SHP77 treated with DMSO at 0.1 percent for 48 hours (cell line): ENCODE measurements around the gene SMAD4.
"Not testable (repeated sequence)": the region's sequence is repeated elsewhere in the genome, so short reads cannot be mapped to it uniquely, and the experiment has no call there.

Experiments used
- DNase-seq: peaks from one replicate; lab custom pipeline; 2025; lab: John Stamatoyannopoulos, UW

SMAD4 gene

DNA sequence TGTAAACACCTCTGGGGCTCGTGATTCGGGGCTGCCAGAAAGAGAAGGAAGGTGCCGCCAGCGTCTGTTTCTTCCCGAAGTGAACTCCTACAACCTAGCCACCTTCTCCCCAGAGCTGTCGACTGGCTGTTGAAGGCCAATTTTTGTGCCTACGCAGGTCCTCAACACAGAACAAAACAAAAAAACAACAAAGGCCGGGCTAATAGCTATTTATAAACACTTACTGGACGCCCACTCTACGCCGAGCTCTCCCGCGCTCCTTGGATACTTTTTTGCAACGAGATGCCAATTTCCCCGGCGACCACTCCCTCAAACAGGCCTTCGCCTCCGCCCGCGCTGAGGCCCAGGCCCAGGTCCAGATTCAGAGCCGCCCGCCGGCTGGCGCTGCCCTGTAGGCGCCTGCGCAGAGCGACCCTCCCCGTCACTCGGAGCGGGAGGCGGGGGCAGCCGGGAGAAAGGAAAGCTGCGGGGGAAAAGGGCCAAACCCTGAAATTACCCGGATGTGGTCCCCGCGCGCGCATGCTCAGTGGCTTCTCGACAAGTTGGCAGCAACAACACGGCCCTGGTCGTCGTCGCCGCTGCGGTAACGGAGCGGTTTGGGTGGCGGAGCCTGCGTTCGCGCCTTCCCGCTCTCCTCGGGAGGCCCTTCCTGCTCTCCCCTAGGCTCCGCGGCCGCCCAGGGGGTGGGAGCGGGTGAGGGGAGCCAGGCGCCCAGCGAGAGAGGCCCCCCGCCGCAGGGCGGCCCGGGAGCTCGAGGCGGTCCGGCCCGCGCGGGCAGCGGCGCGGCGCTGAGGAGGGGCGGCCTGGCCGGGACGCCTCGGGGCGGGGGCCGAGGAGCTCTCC lies at the start of gene SMAD4:
Gene SMAD4, plus strand, starts transcription at position 520 of the 843 bp plus-strand sequence. CDS start 16,834 bp downstream, outside the sequence.
- DNase-seq: peak; percentile 74

- DNase-seq: no peak
Measured at GRCh38 chr18:50981381-50981780, 48.6 kb upstream of the SMAD4 start.

GRCh38 chr18:50982086-50982801 lies 47.8 kb upstream of the SMAD4 start:
- no peak for DNase-seq

- no peak for DNase-seq
Measured at GRCh38 chr18:50982802-50983179, 47.2 kb upstream of the SMAD4 start.

GRCh38 chr18:50986360-50987087 lies 43.5 kb upstream of the SMAD4 start:
- DNase-seq: no peak

- DNase-seq: no peak
Measured at GRCh38 chr18:50987261-50987660, 42.8 kb upstream of the SMAD4 start.

DNA sequence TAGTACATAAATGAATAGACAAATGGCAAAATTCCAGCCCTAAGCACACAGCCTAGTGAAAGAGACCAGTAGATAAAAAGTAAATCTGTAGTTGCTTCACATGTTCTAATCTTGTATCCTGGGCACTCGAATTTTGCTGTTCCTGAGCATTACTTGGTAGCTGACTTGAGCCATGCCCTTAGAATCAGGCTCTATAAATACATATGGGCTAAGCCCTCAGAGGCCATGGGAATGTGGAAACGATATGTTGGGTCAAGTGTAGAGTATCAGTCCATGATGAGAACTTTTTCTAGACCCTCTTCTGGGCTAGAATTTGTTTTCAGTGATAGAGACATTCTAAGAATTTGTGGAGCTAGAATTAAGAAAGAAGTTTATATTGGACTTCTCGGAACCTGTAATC lies 40.3 kb upstream of the SMAD4 start:
- DNase-seq: no peak

DNA sequence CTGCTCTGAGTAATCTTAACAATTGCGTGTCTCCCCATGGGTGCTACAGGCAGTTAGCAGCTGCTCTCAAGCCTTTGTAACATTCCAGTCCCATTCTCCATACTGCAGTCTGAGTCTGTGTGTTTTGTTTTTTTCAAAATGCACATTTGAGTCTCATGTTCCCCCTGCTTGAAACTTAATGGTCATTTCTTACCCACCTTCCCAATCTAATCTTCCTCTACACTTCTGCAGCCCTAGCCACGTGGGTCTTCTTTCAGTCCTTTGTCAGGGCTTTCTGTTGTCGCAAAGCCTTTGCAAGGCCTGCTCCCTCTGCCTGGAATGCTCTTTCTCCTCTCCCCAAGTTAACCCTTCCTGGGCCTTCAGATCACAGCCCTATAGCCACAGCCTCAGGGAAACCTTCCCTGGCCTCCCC lies 37.7 kb upstream of the SMAD4 start:
- no peak for DNase-seq

- DNase-seq: no peak
Measured at GRCh38 chr18:50994031-50994430, 36.0 kb upstream of the SMAD4 start.

GRCh38 chr18:51003174-51003573 lies 26.8 kb upstream of the SMAD4 start:
- DNase-seq: not testable (repeated sequence)

- no peak for DNase-seq
Measured at GRCh38 chr18:51006061-51006818, 23.8 kb upstream of the SMAD4 start.

- DNase-seq: no peak
Measured at GRCh38 chr18:51006948-51007789, 22.8 kb upstream of the SMAD4 start.

- no peak for DNase-seq
Measured at GRCh38 chr18:51007790-51008139, 22.2 kb upstream of the SMAD4 start.

- DNase-seq: no peak
Measured at GRCh38 chr18:51009072-51009471, 20.9 kb upstream of the SMAD4 start.

- DNase-seq: no peak
Measured at GRCh38 chr18:51010218-51010617, 19.8 kb upstream of the SMAD4 start.

DNA sequence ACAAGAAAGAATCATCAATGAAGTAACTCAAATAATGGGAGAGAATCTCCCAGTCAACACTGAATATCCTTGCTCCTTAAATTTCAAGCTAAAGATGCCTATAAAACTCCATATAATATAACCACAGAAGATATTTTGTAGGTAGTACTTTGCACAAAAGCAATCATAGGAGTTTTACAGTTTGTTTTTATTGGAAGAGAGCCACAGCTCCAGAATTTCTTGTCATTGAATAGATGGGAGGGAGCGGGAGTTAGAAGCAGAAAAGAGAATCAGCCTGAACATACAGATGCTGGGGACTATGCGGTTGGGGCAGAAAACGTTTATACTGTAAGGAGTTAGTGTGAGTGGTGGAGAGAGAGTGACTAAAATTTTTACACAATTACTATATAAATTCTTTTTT lies 18.3 kb upstream of the SMAD4 start:
- no peak for DNase-seq

GRCh38 chr18:51012441-51012840 lies 17.6 kb upstream of the SMAD4 start:
- DNase-seq: no peak

DNA sequence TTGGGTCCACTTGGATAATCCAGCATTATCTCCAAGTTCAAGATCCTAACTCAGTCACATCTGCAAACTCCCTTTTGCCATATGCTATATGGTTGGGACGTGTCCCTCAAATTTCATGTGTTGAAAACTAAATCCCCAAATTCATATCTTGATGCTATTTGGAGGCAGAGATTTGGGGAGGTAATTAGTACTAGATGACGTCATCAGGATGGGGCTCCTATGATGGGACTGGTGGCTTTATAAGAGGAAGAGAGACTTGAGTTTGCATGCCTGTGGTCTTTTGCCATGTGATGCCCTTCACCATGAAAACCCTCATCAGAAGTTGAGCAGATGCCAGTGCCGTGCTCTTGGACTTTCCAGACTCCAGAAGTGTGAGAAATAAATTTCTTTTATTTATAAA lies 16.8 kb upstream of the SMAD4 start:
- DNase-seq: no peak

GRCh38 chr18:51017140-51017879 lies 12.7 kb upstream of the SMAD4 start:
- no peak for DNase-seq

GRCh38 chr18:51020536-51020935 lies 9.5 kb upstream of the SMAD4 start:
- no peak for DNase-seq
